NCI-H1092 (cell line): ENCODE measurements around the gene TWF2.

ENCODE experiments used
- DNase-seq: peaks from one replicate; lab custom pipeline; 2025; lab: John Stamatoyannopoulos, UW

The TWF2 gene

DNA sequence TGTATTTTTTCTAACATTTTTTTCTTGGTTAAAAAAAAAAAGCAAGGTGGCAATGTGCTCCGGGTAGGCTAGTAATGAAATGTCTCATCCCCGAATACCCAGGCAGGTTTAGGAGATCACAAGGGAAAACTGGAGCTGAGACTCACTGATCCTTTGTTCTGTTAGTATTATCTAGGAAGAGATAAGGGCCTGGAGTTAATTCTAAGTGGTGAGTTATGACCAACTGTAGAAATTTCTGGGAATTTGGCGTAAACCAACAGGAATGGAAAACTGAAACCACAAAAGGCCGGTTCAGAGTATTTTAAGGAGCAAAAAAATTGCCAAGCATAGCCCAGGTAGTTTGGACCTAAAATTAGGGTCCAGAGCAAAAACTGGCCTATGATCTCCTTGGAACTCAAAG lies 19.0 kb upstream of the TWF2 start:
- no peak for DNase-seq

DNA sequence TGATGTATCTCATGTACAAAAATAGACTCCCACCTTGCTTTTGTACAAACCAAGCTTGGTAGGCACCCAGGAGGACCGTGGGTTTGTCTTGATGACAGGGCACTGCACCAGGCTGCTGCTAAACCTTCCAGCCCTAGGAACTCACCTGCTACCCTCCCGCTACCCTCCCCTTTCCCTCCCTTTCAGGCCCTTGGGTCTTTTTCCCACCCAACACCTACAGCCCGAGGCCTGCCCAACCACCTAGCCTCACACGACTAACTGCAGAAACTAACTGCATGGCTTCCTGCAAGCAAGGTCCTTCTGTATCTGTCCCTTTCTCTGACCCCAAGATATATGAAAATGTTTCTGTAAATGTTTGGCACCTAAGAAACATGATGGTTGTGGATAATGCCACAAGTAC lies 17.7 kb upstream of the TWF2 start:
- DNase-seq: no peak

DNA sequence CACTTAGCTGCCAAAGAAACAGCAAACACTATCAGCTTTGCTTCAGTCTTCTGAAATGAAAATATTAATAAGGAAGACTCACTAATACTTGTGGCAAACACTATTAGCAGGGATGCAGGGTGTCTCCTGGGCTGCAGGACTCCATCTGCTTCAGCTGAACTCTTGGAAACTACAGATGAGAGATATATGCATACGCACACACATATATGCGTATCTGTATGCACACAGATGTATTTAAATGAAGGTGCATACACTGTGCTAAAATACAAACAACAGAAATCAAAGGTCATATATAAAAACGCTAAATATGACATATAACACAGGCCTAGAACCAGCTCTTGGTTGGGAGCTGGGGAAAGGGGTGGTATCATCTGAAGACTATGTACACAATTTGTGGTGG lies 17.2 kb upstream of the TWF2 start:
- DNase-seq: no peak

DNA sequence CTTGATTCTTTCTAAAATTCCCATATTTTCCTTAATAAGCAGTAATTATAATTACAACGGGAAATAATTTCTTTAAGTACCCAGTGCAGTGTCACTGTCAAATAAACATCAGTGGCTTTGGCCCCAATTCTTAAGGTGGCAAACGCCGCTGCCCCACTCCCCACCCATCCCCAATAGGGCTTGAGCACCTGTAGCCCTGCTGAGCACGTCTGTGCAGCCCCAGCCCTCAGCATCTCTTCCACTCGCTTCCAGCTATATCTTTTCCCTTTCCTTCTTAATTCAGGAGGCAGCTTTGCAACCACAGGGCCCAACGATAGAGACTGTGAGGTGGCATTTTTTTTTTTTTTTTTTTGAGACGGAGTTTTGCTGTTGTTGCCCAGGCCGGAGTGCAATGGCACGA lies 15.7 kb upstream of the TWF2 start:
- DNase-seq: no peak

DNA sequence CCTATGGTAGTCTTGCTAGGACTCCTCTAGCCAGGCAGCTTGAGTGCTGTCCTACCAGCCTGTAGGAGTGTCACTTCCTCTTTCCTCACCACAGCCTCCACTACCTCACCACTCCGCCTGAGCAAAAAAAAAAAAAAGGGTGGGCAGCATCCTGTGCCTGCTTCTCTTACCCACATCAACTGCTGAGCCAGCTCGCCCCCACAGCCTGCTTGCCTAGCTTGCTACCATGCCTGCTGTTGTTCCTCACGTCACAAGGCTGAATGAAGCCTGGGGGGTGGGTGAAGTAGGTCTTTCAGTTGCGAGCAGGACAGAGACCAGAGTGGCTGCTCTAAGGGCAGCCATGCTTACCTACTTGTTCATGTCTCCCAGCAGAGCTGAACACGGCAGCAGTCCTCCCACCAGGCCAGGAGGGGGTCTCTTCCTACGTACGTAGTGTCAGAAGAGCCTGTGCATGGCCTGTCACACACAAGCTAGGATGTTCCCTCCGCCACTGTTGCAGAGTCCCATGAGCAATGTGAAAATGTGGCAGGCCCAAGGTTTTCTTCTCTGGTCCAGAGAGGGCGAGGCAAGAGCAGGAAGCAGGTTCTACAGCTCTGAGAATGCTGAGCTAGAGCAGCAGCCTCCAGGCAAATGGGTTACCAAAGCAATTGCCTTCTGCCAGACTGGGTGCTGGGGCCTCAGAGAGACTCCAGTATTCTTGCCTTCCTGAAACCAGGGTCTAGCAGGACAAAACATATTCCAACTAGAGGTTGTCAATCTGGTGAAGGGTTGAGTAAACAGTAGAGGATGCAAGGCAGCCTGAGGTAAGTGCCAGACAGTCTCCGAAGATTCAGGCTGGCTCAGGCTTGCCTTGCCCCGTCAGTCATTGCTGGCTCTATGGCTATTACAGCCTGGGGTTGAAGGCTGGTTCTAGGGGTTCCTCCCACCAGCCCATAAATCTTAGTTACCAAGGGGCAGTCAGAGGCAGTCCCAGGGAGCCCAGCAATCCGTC lies 14.7 kb upstream of the TWF2 start:
- DNase-seq: no peak

DNA sequence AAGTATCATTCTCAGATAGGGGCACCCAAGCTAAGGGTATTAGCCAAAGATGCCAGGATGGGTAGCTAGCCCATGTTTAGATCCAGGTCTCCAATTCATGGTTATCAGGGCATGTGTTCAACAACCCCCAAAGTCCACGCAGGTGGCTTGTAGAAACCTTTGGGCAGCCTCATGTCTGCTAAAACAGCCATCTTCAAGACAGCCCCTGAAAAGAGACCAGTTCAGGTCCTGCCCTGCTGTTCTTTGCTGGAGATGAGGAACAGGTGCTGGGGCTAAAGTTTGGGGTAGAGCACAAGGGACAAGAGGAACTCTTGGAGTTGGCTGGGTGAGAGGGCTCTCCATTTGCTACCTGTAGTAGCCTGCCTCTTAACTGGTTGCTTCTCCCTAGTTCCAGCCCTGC lies 11.2 kb upstream of the TWF2 start:
- DNase-seq: no peak

DNA sequence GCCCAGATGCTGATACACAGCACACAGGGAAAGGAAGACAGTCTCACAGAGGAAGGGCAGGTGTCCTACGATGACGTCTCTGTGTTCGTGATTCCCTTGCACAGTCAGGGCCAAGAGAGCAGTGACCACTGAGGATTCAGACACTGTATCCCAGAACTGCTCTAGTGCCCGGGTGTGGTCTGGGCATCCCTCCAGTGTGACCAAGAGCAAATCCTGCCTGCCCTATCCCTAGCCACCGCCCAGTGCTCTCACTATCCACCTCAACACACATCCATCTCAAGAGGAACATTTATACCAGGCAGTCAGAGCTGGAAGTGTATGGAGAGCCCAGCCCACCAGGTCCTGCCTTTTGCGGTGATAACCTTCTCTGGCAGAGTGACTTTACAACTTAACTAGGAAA lies 10.7 kb upstream of the TWF2 start:
- no peak for DNase-seq

DNA sequence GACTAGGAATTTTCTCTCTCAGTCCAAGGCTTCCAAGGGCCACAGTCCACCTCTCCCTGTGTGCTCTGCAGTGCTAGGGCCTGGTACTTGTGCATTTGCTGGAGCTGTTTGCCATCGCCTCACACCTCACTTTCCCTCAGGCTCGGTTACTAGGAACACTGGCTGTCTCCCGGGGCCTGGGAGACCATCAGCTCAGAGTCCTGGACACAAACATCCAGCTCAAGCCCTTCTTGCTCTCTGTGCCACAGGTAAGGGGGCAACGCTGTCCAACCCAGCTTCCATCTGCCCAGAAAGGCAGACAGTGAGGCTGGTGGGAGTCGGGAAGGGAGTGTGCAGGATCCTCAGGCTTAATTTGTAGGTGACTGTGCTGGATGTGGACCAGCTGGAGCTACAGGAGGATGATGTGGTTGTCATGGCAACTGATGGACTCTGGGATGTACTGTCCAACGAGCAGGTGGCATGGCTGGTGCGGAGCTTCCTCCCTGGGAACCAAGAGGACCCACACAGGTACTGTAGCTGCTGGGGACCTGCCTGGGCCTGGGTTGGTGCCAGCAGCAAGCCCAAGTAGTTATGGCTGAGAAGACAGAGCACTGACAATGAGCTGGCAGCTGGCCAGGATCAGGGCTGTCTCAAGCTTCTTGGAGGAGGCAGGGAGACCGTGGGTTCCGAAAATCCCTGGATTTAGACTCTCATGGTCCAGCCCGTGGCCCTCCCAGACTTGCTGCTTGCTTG lies 10.0 kb upstream of the TWF2 start:
- DNase-seq: no peak

DNA sequence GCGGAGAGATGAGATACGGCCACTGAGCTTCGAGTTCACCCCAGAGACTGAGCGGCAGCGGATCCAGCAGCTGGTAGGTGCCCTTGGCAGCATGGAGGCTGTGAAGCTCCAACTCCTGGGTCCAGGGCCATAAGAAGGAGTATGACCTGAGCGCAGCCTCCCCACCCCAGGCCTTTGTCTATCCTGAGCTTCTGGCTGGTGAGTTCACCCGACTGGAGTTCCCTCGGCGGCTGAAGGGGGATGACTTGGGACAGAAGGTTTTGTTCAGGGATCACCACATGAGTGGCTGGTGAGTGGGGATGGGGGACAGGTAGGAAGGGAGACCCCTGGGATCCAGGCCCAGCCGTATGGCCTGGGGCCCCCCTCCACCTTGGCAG lies 9.2 kb upstream of the TWF2 start:
- DNase-seq: no peak

DNA sequence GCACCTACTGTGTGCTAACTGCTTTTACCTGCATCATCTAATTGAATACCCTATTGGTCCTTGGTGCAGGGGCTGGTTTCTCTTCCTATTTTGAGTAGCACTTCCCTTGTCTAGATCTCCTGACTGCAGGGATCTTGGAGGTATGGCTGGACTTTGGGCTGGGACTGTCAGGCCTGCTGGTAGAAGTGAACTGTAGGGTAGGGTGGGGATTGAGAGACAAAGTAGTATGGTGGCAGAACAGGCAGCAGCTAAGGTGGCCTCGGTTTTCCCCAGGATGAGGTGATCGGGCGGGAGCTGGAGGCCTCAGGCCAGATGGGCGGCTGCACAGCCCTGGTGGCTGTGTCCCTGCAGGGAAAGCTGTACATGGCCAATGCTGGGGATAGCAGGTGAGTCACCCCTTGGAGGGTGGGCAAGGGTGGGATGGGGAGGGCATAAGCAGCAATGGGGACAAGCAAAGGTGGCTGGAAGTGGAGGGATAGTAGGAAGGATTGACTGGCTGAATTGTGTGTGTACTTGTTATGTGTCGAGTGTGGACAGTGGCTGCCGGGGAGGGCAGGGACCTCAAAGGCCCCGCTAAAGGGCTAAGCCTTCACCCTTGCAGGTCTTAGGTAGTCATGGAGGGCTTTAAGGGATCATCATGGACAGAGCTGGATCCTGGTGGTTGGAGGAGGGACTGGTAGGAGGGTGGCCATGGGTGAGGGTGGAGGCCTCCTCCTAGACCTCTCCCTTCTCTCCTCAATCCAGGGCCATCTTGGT lies 8.6 kb upstream of the TWF2 start:
- no peak for DNase-seq

DNA sequence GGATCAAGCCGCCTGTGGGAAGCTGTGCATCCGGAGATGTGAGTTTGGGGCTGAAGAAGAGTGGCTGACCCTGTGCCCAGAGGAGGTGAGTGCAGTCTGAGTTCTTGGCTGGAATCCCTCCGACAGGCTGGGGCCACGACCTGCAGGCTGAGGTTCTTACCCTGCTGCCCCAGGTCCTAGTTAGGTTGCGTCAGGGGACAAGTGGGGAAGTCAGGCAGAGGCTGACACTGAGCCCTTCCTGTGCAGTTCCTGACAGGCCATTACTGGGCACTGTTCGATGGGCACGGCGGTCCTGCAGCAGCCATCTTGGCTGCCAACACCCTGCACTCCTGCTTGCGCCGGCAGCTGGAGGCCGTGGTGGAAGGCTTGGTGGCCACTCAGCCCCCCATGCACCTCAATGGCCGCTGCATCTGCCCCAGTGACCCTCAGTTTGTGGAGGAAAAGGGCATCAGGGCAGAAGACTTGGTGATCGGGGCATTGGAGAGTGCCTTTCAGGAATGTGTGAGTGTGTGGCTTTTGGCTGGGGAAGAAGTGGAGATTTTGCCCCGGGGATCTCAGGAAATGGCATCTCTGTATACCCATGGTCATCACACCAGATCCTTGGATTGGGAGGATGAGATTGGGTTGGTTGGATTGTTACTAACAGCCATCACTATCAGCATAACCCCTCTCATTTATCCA lies 7.9 kb upstream of the TWF2 start:
- DNase-seq: no peak

DNA sequence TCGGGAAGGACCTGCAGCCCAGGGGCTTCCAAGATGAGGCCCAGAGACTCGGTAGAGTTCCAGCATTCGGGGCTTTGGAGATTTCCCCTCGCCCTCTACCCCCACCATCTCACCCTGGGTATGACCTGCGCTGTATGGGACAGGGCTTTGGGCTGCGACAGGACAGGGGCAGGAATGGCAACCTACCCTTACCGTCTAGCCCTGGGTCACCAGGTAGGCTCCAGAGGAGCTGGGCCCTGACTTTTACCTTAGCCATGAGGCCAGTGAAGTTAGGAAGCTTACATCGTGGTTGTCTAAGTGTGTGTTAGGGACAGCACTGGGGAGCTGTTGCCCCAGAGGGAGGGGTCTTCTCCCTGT lies 7.3 kb upstream of the TWF2 start:
- DNase-seq: no peak

DNA sequence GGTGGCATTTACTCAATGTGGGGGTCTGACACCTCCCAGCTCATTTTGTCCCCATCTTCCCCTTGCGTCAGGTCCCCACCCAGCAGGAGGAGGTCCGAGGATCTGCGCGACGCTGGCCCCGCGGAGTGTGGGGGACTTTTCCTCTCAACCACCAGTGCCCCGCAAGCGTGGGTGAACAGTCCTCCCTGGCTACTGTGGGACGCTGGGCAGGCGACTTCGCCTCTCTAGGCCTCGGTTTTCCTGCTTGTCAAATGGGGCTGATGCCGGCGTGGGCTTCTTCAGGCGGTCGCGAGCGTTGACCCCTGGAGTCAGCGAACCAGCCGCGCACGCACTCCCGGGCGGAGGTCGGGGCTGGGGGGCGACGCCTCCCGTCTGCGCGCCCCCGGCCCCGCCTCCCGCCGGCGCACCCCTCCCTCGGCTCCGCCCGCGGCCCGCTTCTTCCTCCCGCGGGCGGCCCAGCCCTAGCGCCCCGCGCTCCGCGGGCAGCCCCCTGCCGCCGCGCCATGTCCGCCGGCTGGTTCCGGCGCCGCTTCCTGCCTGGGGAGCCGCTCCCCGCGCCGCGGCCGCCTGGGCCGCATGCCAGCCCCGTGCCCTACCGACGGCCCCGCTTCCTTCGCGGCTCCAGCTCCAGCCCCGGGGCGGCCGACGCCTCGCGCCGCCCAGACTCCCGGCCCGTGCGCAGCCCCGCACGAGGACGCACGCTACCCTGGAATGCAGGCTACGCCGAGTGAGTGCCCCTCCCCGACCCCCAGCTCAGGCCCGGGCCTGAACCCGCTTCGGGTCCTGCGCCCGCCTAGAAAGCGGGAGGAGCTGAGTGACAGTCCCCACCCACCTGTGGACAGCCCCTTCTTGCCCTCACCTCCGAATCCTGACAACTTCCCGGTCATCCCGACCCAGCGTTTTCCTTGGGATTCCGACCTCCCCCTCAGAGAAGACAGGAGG lies 6.6 kb upstream of the TWF2 start, which contains the start of gene PPM1M:
Gene PPM1M (plus strand): TSS at position 438 of the 942 bp plus-strand sequence. CDS start 66 bp downstream, at position 504.
- DNase-seq: no peak

DNA sequence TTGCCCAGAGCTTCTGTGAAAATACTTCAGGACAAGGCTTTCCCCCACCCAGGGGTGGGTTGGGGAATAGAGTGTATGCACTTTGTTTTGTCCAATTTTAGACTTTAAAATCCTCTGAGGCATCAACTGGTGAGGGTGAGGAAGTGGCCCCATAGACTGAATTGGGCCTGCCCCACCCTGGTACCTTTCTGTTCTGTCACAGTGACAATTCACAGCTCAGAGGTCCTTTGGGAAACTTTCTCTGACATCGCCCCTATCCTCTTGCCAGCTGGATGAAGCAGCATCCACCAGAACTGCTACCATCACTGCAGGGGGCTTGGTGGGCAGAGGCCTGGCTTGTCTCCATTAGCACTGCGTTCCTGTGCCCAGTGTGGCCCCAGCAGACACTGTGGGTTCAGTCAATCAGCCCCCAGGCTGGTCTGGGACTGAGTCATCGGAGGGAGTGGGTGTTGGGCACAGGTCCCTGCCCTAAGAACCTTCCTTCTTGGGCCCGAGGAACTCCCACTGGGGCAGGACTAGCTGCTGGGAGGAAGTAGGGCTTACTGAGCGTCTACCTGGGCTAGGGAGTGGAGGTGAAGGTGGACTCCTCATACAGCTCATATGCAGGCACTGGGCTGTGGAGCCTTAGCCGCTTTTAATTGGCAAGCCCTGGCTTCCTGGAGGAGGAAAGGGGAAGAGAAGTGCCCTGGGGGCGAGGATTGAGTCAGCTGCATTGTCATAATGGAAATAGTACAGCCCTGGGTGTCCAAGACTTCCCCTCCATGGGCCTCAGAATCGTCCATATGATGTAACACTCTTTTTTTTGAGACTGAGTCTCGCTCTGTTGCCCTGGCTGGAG lies 5.1 kb upstream of the TWF2 start:
- DNase-seq: no peak

DNA sequence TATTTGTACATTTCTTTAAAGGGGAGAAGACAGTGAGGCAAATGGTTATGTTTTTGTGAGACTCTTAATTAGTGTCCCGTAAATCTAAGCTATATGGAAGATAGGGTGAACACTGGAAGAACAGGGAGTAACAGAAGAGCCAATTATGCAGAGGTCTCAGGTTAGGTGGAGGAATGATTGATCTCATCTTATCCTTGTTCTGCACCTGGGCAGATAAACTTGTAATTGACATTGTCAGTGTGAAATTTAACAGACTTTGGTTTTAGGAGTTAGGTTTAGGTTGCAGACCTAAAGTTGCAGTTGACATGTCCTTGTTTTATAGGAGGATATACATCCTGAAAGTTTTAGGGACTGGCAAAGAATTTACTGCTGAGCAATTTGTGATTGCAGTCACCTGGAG lies 3.1 kb upstream of the TWF2 start:
- DNase-seq: no peak

DNA sequence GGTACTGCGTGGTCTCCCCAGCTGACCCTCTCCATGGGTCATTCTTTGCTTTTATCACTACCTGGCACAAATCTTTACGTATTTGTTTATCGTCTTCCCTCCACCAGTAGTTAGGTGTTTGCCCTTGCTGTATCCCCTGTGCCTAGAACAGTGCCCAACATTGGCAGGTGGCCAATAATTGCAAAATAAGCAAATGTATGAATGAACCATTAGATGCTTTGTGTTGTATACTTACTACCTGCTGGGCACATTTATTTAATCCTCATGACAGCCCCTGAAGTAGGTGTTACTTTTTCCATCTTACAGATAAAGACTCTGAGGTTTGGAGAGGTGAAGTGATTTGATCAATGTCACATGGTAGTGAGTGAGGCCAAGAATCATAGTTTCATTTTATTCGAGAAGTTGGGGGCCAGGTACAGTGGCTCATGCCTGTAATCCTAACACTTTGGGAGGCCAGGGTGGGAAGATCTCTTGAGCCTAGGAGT lies 2.0 kb upstream of the TWF2 start:
- no peak for DNase-seq

DNA sequence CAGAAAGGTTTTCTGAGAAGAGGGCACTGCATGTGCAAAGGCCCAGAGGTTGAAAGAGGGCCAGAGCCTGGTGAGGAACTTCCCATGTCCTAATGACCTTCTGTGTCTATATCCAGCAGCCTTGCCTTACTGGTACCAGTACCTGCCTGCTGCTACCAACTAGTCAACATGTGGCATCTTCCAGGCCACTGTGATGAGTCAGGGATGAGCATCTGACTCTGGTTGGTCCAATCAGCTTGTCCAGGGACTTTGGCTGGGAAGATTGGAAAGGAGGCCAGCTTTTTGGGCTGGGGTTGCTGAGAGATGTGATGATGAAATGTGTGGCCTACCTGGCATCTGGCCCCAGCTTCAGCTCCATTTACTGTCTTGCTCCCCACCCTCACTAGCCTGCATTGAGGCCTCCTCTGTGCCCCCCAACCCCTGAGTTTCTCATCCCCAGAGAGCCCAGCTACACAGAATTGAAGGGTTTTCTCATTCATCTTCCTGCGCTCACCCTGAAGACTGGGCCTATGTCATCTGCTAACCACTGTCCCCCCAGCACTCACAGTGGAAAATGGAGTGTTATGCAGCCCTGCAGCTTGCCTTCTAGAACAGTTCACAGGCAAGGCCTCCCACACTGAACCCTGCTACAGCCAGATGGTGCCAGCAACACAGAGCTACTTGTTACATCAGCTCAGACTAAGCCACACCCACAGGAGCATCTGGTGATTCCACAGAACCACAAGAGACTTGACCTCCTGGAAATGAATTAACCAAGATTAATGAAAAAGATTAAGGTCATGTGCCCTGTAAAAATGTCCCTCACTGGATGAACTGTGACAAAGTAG lies 1.3 kb upstream of the TWF2 start:
- no peak for DNase-seq

DNA sequence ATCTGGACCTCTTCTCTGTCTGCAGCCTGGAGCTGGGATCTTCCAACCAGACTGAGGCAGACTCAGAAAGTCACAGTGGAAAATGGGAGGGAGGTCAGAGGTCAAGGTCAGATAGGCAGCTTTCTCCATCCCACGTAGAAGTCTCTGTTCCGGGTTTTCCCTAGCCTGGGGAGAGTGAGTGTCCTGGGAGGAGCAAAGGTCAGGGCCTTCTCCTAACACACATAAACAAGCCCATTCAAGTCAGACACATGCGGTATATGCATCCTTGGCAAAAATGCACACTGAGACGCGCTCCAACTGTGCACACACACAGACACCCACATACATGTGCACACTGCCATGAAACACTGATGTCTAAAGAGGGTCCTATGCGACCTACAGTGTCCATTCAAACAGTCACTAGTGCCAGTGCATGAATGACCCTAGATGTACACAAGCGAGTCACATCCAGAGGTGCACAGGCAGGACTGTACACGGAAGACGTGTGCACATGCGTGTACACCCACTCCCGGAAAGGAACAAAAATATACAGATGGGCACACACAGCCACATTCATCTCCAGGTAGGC lies 681 bp downstream of the TWF2 start:
- DNase-seq: no peak
